Neural crest cell (in vitro differentiated cells): ENCODE data around the gene MEGF11. TPM values are rescaled to one million over a fixed set of nuclear protein-coding genes. Genes with fewer than 3 reads are reported as not detected.

Experiments
- DNase-seq: peaks from one replicate; pipeline ENCODE4 v3.0.0; 2021; ENCODE audit warnings: low read depth, mixed read lengths, low spot score
- H3K27ac Mint-ChIP-seq: one replicate; pipeline ENCODE4 v1.8.0; 2021; ENCODE audit warnings: mild to moderate bottlenecking, mixed read lengths; ENCODE audit not compliant: unreplicated experiment
- H3K27me3 Mint-ChIP-seq: 2 replicates; pipeline ENCODE4 v1.8.0; 2021; ENCODE audit warnings: low read depth, mild to moderate bottlenecking, mixed read lengths
- H3K36me3 Mint-ChIP-seq: 2 replicates; pipeline ENCODE4 v1.8.0; 2021; ENCODE audit warnings: low read depth, mild to moderate bottlenecking, mixed read lengths
- H3K4me1 Mint-ChIP-seq: 2 replicates; pipeline ENCODE4 v1.8.0; 2021; ENCODE audit warnings: mixed read lengths
- H3K4me3 Mint-ChIP-seq: one replicate; pipeline ENCODE4 v1.8.0; 2021; ENCODE audit warnings: mild to moderate bottlenecking, mixed read lengths
- H3K9me3 Mint-ChIP-seq: 2 replicates; pipeline ENCODE4 v1.8.0; 2021; ENCODE audit warnings: mixed read lengths
- total RNA-seq: library from RNA; stranded (reverse); gene quantifications from 2 replicates; pipeline ENCODE4 v1.2.1, GENCODE V29; 2021
- TF ChIP-seq, protein P1 (sequence below): fragments of 200-600 bp; sonication (generic); conservative IDR thresholded peaks from 2 replicates; pipeline ENCODE4 v1.5.0; 2021; ENCODE audit warnings: antibody characterized with exemption, mild to moderate bottlenecking

The MEGF11 gene
- total RNA-seq, 1 donor from 2014 or later = 0.49 TPM

DNA sequence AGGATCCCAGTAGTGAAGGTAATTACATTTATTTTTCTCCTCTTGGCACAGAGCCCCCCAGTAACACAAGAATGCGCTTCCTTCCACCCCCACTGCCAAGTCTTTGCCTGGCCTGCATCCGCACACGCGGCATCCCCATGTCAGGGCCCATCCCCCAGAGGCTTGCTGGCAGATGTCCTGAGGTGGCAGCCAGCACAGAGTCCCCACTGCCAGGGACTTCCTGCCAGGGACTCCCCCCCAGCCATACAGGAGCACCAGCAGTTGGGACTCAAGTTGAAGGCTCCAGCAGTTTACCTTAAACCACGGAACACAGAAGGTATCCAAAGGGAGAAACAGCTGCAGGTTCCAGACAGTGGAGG, 41.0 kb downstream of the MEGF11 start:
- TF ChIP-seq, protein P1, sequence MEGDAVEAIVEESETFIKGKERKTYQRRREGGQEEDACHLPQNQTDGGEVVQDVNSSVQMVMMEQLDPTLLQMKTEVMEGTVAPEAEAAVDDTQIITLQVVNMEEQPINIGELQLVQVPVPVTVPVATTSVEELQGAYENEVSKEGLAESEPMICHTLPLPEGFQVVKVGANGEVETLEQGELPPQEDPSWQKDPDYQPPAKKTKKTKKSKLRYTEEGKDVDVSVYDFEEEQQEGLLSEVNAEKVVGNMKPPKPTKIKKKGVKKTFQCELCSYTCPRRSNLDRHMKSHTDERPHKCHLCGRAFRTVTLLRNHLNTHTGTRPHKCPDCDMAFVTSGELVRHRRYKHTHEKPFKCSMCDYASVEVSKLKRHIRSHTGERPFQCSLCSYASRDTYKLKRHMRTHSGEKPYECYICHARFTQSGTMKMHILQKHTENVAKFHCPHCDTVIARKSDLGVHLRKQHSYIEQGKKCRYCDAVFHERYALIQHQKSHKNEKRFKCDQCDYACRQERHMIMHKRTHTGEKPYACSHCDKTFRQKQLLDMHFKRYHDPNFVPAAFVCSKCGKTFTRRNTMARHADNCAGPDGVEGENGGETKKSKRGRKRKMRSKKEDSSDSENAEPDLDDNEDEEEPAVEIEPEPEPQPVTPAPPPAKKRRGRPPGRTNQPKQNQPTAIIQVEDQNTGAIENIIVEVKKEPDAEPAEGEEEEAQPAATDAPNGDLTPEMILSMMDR = no peak
- Mint-ChIP-seq H3K36me3 (no peaks in the 10 kb centered on the region), H3K4me3 (no peak overlapping the region), H3K27me3 (no peaks in the 10 kb centered on the region), H3K9me3 (no peaks in the 10 kb centered on the region), H3K4me1 (no peaks in the 10 kb centered on the region), H3K27ac (no peak overlapping the region)
- DNase-seq = no peak

DNA sequence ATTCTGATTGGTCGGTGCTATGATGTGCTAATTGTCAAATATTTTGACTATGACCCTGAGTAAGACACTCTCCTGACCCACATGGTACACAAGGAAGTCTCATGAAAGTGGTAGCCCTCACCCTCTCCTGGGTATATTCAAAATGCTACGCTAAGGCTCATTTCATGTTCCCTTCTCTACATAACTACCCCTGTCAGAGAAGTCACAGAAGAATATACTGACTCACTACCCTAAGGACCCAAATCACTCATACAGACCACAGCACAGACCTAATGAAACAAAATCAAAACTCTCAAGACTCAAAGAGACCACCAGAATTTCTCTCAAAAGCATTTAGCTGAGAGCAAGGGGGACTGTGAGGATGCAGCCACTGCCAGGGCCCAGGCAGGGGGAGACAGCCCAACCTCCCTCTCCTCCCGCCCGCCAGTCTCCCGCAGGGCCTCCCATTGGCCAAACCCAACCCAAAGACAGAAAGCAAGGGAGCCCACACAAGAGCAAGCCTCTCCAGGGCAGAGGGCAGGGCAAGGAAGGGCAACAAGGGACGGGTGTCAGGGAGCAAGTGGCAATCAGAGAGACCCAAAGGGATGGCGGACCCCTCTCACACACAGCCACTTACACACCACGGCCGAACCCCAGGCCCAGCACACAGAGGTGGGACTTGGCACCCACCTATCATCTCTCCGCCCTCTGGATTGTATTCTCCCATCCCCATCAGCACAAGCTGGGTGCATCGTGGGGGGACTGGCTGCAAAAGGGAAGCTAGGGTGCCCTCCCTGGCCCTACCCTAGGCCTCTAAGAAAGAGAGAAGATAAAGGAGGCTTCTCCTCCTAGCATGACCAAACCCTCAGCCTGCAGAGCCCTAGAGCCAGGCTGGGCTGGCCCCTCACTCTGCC, 41.6 kb downstream of the MEGF11 start:
- Mint-ChIP-seq H3K27ac (no peak overlapping the region), H3K4me3 (no peak overlapping the region), H3K27me3 (no peaks in the 10 kb centered on the region), H3K36me3 (no peaks in the 10 kb centered on the region), H3K9me3 (no peaks in the 10 kb centered on the region), H3K4me1 (no peaks in the 10 kb centered on the region)
- TF ChIP-seq, protein P1 = no peak
- no peak for DNase-seq

DNA sequence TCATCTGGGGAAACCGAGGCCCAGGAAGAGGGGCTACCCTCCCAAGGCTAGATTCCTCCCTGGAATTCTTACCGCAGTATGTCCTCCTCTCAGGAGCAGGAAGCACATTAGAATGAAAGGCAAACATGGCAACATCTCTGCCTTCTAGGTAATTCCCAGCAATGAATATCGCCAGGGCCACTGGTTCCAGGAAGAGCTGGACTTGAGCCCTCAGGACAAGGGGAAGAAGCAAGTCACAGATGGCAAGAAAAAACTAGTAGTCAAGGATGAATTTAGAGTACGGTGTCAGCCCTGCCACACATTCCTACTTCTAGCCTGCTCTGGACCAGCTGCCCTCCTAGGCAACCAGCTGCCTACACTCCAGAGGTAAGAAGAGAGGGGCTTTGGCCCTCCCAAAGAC, 42.9 kb downstream of the MEGF11 start:
- Mint-ChIP-seq H3K27ac (peak overlapping the region; percentile 90), H3K36me3 (no peaks in the 10 kb centered on the region), H3K4me1 (no peaks in the 10 kb centered on the region), H3K27me3 (peaks cover 6% of the 10 kb centered on the region), H3K4me3 (no peak overlapping the region), H3K9me3 (no peaks in the 10 kb centered on the region)
- no peak for DNase-seq
- TF ChIP-seq, protein P1 = no peak

DNA sequence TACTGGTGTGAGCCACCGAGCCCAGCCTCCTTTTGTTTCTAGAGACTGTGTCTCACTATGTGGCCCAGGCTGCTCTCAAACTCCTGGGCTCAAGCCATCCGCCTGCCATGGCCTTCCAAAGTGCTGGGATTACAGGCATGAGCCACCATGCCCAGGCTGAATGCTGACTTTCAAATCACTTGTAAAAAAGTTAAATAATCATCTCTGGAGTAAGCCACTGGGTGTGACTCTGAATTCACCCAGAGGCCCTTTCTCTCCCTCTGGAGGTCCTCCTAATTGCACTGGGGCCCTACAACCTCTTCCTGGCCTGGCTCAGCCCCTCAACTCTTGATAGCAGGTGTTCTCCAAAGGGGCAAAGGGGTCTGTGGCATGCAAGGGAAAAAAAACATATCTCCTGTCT, 54.8 kb downstream of the MEGF11 start:
- no peaks in the 10 kb centered on the region for H3K4me1 Mint-ChIP-seq
- TF ChIP-seq, protein P1 = no peak
- H3K27ac Mint-ChIP-seq = no peak overlapping the region
- H3K9me3 Mint-ChIP-seq = no peaks in the 10 kb centered on the region
- DNase-seq = no peak
- no peaks in the 10 kb centered on the region for H3K36me3 Mint-ChIP-seq
- H3K4me3 Mint-ChIP-seq = no peak overlapping the region
- H3K27me3 Mint-ChIP-seq = no peaks in the 10 kb centered on the region

DNA sequence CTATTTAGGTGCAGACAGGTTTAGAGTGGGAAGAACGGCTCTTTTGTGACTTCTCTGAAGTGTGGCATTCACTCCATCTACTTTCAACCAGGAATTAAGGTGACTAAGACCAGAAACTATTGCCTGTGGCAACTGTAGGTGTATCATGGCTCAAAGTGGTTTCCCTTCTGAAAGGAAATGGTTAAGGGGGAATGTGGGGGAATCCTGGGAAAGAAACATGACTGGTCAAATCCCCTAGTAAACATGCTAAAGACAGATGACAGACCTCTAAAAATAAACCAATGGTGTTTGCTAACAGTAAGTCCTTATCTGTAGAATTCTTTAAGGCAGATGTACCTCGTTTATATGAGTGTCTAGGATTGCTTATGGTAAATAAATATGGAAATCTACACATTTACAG, 56.9 kb downstream of the MEGF11 start:
- no peak overlapping the region for H3K4me3 Mint-ChIP-seq
- DNase-seq = no peak
- TF ChIP-seq, protein P1 = no peak
- H3K9me3 Mint-ChIP-seq = no peaks in the 10 kb centered on the region
- H3K36me3 Mint-ChIP-seq = no peaks in the 10 kb centered on the region
- H3K27me3 Mint-ChIP-seq = no peaks in the 10 kb centered on the region
- no peak overlapping the region for H3K27ac Mint-ChIP-seq
- H3K4me1 Mint-ChIP-seq = no peaks in the 10 kb centered on the region
